A549 (cell line): Measurements from ENCODE around the gene C1orf167. TPM values are rescaled to one million over a fixed set of nuclear protein-coding genes. Genes with fewer than 3 reads are reported as not detected.

Experiments used
- ATAC-seq, 2 experiments: fragments of 200-7000 bp in 1 of 2; fragments of >200 bp in 1 of 2; cut with Nextera tagmentation in 1 of 2; cut with Tn5 transposase in 1 of 2; 3 replicates each; pipeline versions ENCODE4 v1.8.0 to v1.9.1; 2018 to 2020; ENCODE audit warnings: mild to moderate bottlenecking in 1 of 2, moderate library complexity in 1 of 2
- CTCF ChIA-PET: fragments of 300-600 bp; sonication (Branson Sonifier 250); formaldehyde crosslinking; extraction: SDS; loops from one replicate; lab custom pipeline; 2021; ENCODE audit warnings: antibody characterized with exemption, inconsistent platforms; lab: Yijun Ruan, JAX
- POLR2A ChIA-PET: fragments of 350-600 bp; formaldehyde crosslinking; extraction: SDS; loops from one replicate; lab custom pipeline; 2021; ENCODE audit warnings: antibody characterized with exemption, inconsistent platforms; lab: Yijun Ruan, JAX
- DNase-seq, 2 experiments: peaks; one replicate each; pipeline versions ENCODE4 v3.0.0 to v3.0.0-alpha.2; 2011 to 2016; ENCODE audit warnings: low read depth in 1 of 2, low spot score in 1 of 2
- FAIRE-seq: peaks from 2 replicates; lab custom pipeline; 2011; peaks lifted over from hg19 to GRCh38; lab: Jason Lieb, UNC
- H3K27ac ChIP-seq, 2 experiments: fragments of >200 bp; sonication (Bioruptor Twin); formaldehyde crosslinking; 3 replicates each; pipeline ENCODE4 v1.5.1; 2016 to 2017
- H3K4me1 ChIP-seq: fragments of >200 bp; sonication (Bioruptor Twin); formaldehyde crosslinking; 3 replicates; pipeline ENCODE4 v1.6.1; 2016
- H3K4me2 ChIP-seq: fragments of >200 bp; sonication (Bioruptor Twin); formaldehyde crosslinking; 3 replicates; pipeline ENCODE4 v1.6.1; 2016
- H3K4me3 ChIP-seq: fragments of >200 bp; sonication (Bioruptor Twin); formaldehyde crosslinking; 3 replicates; pipeline ENCODE4 v1.5.1; 2016
- H3K9me3 ChIP-seq: fragments of >200 bp; sonication (Bioruptor Twin); formaldehyde crosslinking; 3 replicates; pipeline ENCODE4 v1.6.1; 2016
- ATOH8 ChIP-seq: fragments of 250-450 bp; sonication (Bioruptor Pico); IDR thresholded peaks from 2 replicates; pipeline ENCODE4 v1.5.0; 2020; ENCODE audit warnings: low read depth, mild to moderate bottlenecking, moderate library complexity
- BCL3 ChIP-seq: fragments of >200 bp; sonication (Bioruptor Twin); formaldehyde crosslinking; IDR thresholded peaks from 3 replicates; pipeline ENCODE4 v1.6.1; 2016
- CHD4 ChIP-seq: fragments of 200-600 bp; sonication (generic); IDR thresholded peaks from 2 replicates; pipeline ENCODE4 v1.6.1; 2016; ENCODE audit warnings: antibody characterized with exemption, mild to moderate bottlenecking, borderline replicate concordance
- ELK1 ChIP-seq: fragments of 150-350 bp; IDR thresholded peaks from 2 replicates; pipeline ENCODE4 v1.6.1; 2014; ENCODE audit warnings: low read depth, mild to moderate bottlenecking, low read length
- HES2 ChIP-seq: fragments of >200 bp; sonication (Bioruptor Twin); formaldehyde crosslinking; IDR thresholded peaks from 2 replicates; pipeline ENCODE4 v1.6.1; 2016
- HOXB5 ChIP-seq: fragments of 250-450 bp; sonication (Bioruptor Pico); IDR thresholded peaks from 2 replicates; pipeline ENCODE4 v1.5.0; 2020; ENCODE audit warnings: mild to moderate bottlenecking, moderate library complexity
- RAD21 ChIP-seq, 2 experiments: fragments of >200 bp in 1 of 2; sonication (Bioruptor Twin) in 1 of 2; formaldehyde crosslinking in 1 of 2; IDR thresholded peaks in 1 of 2; conservative IDR thresholded peaks in 1 of 2; 2 replicates in 1 of 2; 3 replicates in 1 of 2; pipeline ENCODE4 v1.6.1; 2012 to 2018; ENCODE audit warnings: inconsistent platforms in 1 of 2
- REST ChIP-seq: fragments of 200-600 bp; sonication (generic); IDR thresholded peaks from 2 replicates; pipeline ENCODE4 v1.6.1; 2016; ENCODE audit warnings: antibody characterized with exemption, mild to moderate bottlenecking, moderate library complexity
- RFX5 ChIP-seq: fragments of 450-650 bp; IDR thresholded peaks from 2 replicates; pipeline ENCODE4 v1.7.1; 2014; ENCODE audit warnings: antibody characterized with exemption, mild to moderate bottlenecking, moderate library complexity
- SREBF2 ChIP-seq: fragments of 450-650 bp; IDR thresholded peaks from 2 replicates; pipeline ENCODE4 v1.6.1; 2014; ENCODE audit warnings: mild to moderate bottlenecking, moderate library complexity
- WGBS: methylation state at CpG from one replicate; pipeline ENCODE4 v1.1.6; 2017; ENCODE audit errors: missing lambda C conversion rate; 5-methylcytosine and 5-hydroxymethylcytosine counted together
- polyA plus RNA-seq, 4 experiments: library from polyadenylated mRNA; depleted of rRNA in 3 of 4; stranded (reverse); fragments of >200 nt; fragmentation: RNase III in 1 of 4; extraction: RNeasy Plus Mini Kit Qiagen cat#74134 plus additional on column Dnase treatment in 1 of 4; gene quantifications; 2 replicates in 3 of 4; 3 replicates in 1 of 4; pipeline ENCODE4 v1.2.3, GENCODE V29; 2011 to 2017

Gene C1orf167
- polyA plus RNA-seq, 2 of the 4 experiments (the other 2 are of a cell fraction): not detected

GRCh38 chr1:11789126-11790067 lies 27.4 kb downstream of the C1orf167 start (continued):
- no peak for TF ChIP-seq ATOH8 (CRISPR knock-in tag)

GRCh38 chr1:11790101-11790879 lies 28.3 kb downstream of the C1orf167 start:
- no peak overlapping the region for H3K4me3 ChIP-seq
- no peak for TF ChIP-seq RAD21 (conservative IDR thresholded peaks at IDR 0.05 in 1 of 2, IDR thresholded peaks at IDR 0.05 in 1 of 2)
- TF ChIP-seq RFX5: no peak
- no peak for TF ChIP-seq HOXB5 (CRISPR knock-in tag)
- TF ChIP-seq REST: no peak
- no peak for TF ChIP-seq BCL3
- no peak for TF ChIP-seq ELK1
- no peak for TF ChIP-seq SREBF2
- TF ChIP-seq CHD4: no peak
- no peak for TF ChIP-seq HES2
- CTCF ChIA-PET: no interaction called here
- H3K4me2 ChIP-seq: peak overlapping the region; percentile 21; the same call in 2 of the 3 replicates
- POLR2A ChIA-PET: interaction anchor here (0.6 to 1.0 kb wide), 2 partner anchors 16 to 909 kb away, joined by 3 to 4 read pairs; partner anchors contain the start of genes CLCN6 and MTHFR
- H3K27ac ChIP-seq: peak overlapping the region in 1 of 2 experiments; percentile 60; a peak in 3 of 6 replicates
- peaks cover 22% of the 10 kb centered on the region for H3K4me1 ChIP-seq
- DNase-seq (no peak), ATAC-seq (no peak), FAIRE-seq (no peak)
- no peaks in the 10 kb centered on the region for H3K9me3 ChIP-seq
- 96% methylated on average over 16 of the region's 20 CpGs for WGBS
